NCI-H1436 treated with DMSO at 0.1 percent for 48 hours (cell line): Measurements from ENCODE around the gene CDH20.

Source experiments
- DNase-seq: peaks from one replicate; lab custom pipeline; 2025; lab: John Stamatoyannopoulos, UW

The CDH20 gene

GRCh38 chr18:61531182-61531581 is 198.0 kb downstream of the CDH20 start:
- no peak for DNase-seq

GRCh38 chr18:61531891-61532290 is 198.7 kb downstream of the CDH20 start:
- DNase-seq, result no peak

- no peak for DNase-seq
Observed at GRCh38 chr18:61535401-61535800, 202.2 kb downstream of the CDH20 start.

GRCh38 chr18:61541673-61542072 is 208.4 kb downstream of the CDH20 start:
- no peak for DNase-seq

- DNase-seq, result no peak
Observed at GRCh38 chr18:61542596-61542995, 209.4 kb downstream of the CDH20 start.

GRCh38 chr18:61543518-61543917 is 210.3 kb downstream of the CDH20 start:
- DNase-seq, result no peak

- DNase-seq, result no peak
Observed at GRCh38 chr18:61544178-61544577, 210.9 kb downstream of the CDH20 start.

- DNase-seq, result no peak
Observed at GRCh38 chr18:61545281-61546245, 212.3 kb downstream of the CDH20 start.

- DNase-seq, result no peak
Observed at GRCh38 chr18:61546590-61546989, 213.4 kb downstream of the CDH20 start.

GRCh38 chr18:61549416-61549815 is 216.2 kb downstream of the CDH20 start:
- no peak for DNase-seq

- no peak for DNase-seq
Observed at GRCh38 chr18:61549889-61550288, 216.7 kb downstream of the CDH20 start.

GRCh38 chr18:61551586-61551985 is 218.4 kb downstream of the CDH20 start:
- DNase-seq, result no peak

- DNase-seq, result no peak
Observed at GRCh38 chr18:61553045-61553659, 219.9 kb downstream of the CDH20 start.

GRCh38 chr18:61554117-61554776 is 221.0 kb downstream of the CDH20 start:
- no peak for DNase-seq

- DNase-seq, result no peak
Observed at GRCh38 chr18:61554946-61555361, 221.7 kb downstream of the CDH20 start.

GRCh38 chr18:61556316-61556715 is 223.1 kb downstream of the CDH20 start:
- no peak for DNase-seq

GRCh38 chr18:61556862-61557261 is 223.6 kb downstream of the CDH20 start:
- no peak for DNase-seq

GRCh38 chr18:61569176-61569892 is 236.1 kb downstream of the CDH20 start:
- no peak for DNase-seq

GRCh38 chr18:61570070-61570469 is 236.8 kb downstream of the CDH20 start:
- no peak for DNase-seq

GRCh38 chr18:61572084-61572655 is 238.9 kb downstream of the CDH20 start:
- no peak for DNase-seq

- DNase-seq, result no peak
Observed at GRCh38 chr18:61572871-61573270, 239.6 kb downstream of the CDH20 start.

- DNase-seq, result no peak
Observed at GRCh38 chr18:61574665-61575064, 241.4 kb downstream of the CDH20 start.
